H9 (cell line): ENCODE measurements around the gene PPARD. TPM values are rescaled to one million over a fixed set of nuclear protein-coding genes. Genes with fewer than 3 reads are reported as not detected.

Experiments
- DNase-seq: peaks from one replicate; pipeline ENCODE4 v3.0.0-alpha.2; 2017
- H2AFZ ChIP-seq: one replicate; pipeline ENCODE4 v1.6.1; 2013; ENCODE audit warnings: mild to moderate bottlenecking, low read length, control low read depth, moderate library complexity
- H2AK5ac ChIP-seq: 2 replicates; pipeline ENCODE4 v1.6.1; 2013; ENCODE audit warnings: low read length, control low read depth, mixed read lengths; ENCODE audit not compliant: insufficient read length
- H2BK120ac ChIP-seq: one replicate; pipeline ENCODE4 v1.6.1; 2013; ENCODE audit warnings: low read depth, mild to moderate bottlenecking, low read length, control low read depth, inconsistent platforms; ENCODE audit not compliant: poor library complexity, severe bottlenecking
- H2BK12ac ChIP-seq: 2 replicates; pipeline ENCODE4 v1.6.1; 2013; ENCODE audit warnings: low read length, control low read depth, mixed read lengths, low read depth; ENCODE audit not compliant: insufficient read length
- H2BK15ac ChIP-seq: 2 replicates; pipeline ENCODE4 v1.6.1; 2013; ENCODE audit warnings: low read depth, low read length, control low read depth
- H2BK20ac ChIP-seq: one replicate; pipeline ENCODE4 v1.6.1; 2013; ENCODE audit warnings: low read depth, mild to moderate bottlenecking, low read length, control low read depth, inconsistent platforms; ENCODE audit not compliant: poor library complexity, severe bottlenecking
- H2BK5ac ChIP-seq: 2 replicates; pipeline ENCODE4 v1.6.1; 2013; ENCODE audit warnings: low read length, control low read depth, mixed read lengths; ENCODE audit not compliant: insufficient read length
- H3K14ac ChIP-seq: 2 replicates; pipeline ENCODE4 v1.6.1; 2013; ENCODE audit warnings: low read length, control low read depth; ENCODE audit not compliant: insufficient read depth
- H3K18ac ChIP-seq: 2 replicates; pipeline ENCODE4 v1.6.1; 2013; ENCODE audit warnings: low read depth, mild to moderate bottlenecking, mixed read lengths, low read length, control low read depth; ENCODE audit not compliant: insufficient read length
- H3K23ac ChIP-seq: 2 replicates; pipeline ENCODE4 v1.6.1; 2013; ENCODE audit warnings: low read length, control low read depth, mixed read lengths, low read depth; ENCODE audit not compliant: insufficient read length
- H3K23me2 ChIP-seq: 2 replicates; pipeline ENCODE4 v1.6.1; 2013; ENCODE audit warnings: low read depth, mild to moderate bottlenecking, mixed read lengths, low read length, control low read depth; ENCODE audit not compliant: insufficient read length, poor library complexity, severe bottlenecking
- H3K27ac ChIP-seq: 2 replicates; pipeline ENCODE4 v1.5.1; 2013; ENCODE audit warnings: low read length, control low read depth, mixed read lengths, low read depth; ENCODE audit not compliant: insufficient read length
- H3K27me3 ChIP-seq: 2 replicates; pipeline ENCODE4 v1.6.1; 2013; ENCODE audit warnings: low read length, control low read depth, inconsistent platforms; ENCODE audit not compliant: insufficient read depth
- H3K4ac ChIP-seq: 2 replicates; pipeline ENCODE4 v1.6.1; 2013; ENCODE audit warnings: low read depth, mild to moderate bottlenecking, control low read depth, inconsistent platforms, low read length, moderate library complexity
- H3K4me1 ChIP-seq: 2 replicates; pipeline ENCODE4 v1.6.1; 2013; ENCODE audit warnings: low read length, control low read depth, inconsistent platforms; ENCODE audit not compliant: insufficient read depth
- H3K4me2 ChIP-seq: 2 replicates; pipeline ENCODE4 v1.6.1; 2013; ENCODE audit warnings: low read length, control low read depth, mixed read lengths; ENCODE audit not compliant: insufficient read length, insufficient read depth
- H3K56ac ChIP-seq: 2 replicates; pipeline ENCODE4 v1.6.1; 2013; ENCODE audit warnings: low read depth, mild to moderate bottlenecking, mixed read lengths, low read length, control low read depth; ENCODE audit not compliant: insufficient read length
- H3K79me1 ChIP-seq: 2 replicates; pipeline ENCODE4 v1.6.1; 2013; ENCODE audit warnings: low read depth, mild to moderate bottlenecking, moderate library complexity, low read length, control low read depth, inconsistent platforms; ENCODE audit not compliant: insufficient read depth, poor library complexity, severe bottlenecking
- H3K79me2 ChIP-seq: 2 replicates; pipeline ENCODE4 v1.6.1; 2013; ENCODE audit warnings: low read length, control low read depth, inconsistent platforms; ENCODE audit not compliant: insufficient read depth
- H3K9ac ChIP-seq: 2 replicates; pipeline ENCODE4 v1.6.1; 2013; ENCODE audit warnings: low read length, control low read depth, mixed read lengths; ENCODE audit not compliant: insufficient read length; ENCODE audit errors: extremely low read depth
- H3K9me3 ChIP-seq: one replicate; pipeline ENCODE4 v1.6.1; 2013; ENCODE audit warnings: low read depth, low read length, inconsistent platforms; ENCODE audit not compliant: control insufficient read depth
- H3T11ph ChIP-seq: one replicate; pipeline ENCODE4 v1.6.1; 2013; ENCODE audit warnings: mild to moderate bottlenecking, low read length, control low read depth, inconsistent platforms
- H4K20me1 ChIP-seq: one replicate; pipeline ENCODE4 v1.6.1; 2013; ENCODE audit not compliant: control insufficient read depth, insufficient read length, insufficient read depth
- H4K5ac ChIP-seq: 2 replicates; pipeline ENCODE4 v1.6.1; 2013; ENCODE audit warnings: low read depth, mild to moderate bottlenecking, mixed read lengths, low read length, control low read depth; ENCODE audit not compliant: insufficient read length
- H4K8ac ChIP-seq: replicated peaks from 2 replicates; pipeline ENCODE4 v1.6.1; 2013; ENCODE audit warnings: low read length, control low read depth, mixed read lengths, low read depth; ENCODE audit not compliant: insufficient read length
- H4K91ac ChIP-seq: 2 replicates; pipeline ENCODE4 v1.6.1; 2013; ENCODE audit warnings: low read depth, mild to moderate bottlenecking, moderate library complexity, mixed read lengths, low read length, control low read depth; ENCODE audit not compliant: insufficient read length
- H3K27ac Mint-ChIP-seq, 3 experiments: 2 replicates in 2 of 3; 3 replicates in 1 of 3; pipeline ENCODE4 v1.8.0; 2020 to 2021; ENCODE audit warnings: mixed read lengths in 3 of 3, mild to moderate bottlenecking in 1 of 3, moderate library complexity in 1 of 3
- H3K27me3 Mint-ChIP-seq: 2 replicates; pipeline ENCODE4 v1.8.0; 2021; ENCODE audit warnings: low read depth, mild to moderate bottlenecking, moderate library complexity, mixed read lengths
- H3K36me3 Mint-ChIP-seq, 3 experiments: 2 replicates in 2 of 3; 3 replicates in 1 of 3; pipeline ENCODE4 v1.8.0; 2020 to 2021; ENCODE audit warnings: low read depth in 3 of 3, mixed read lengths in 3 of 3; ENCODE audit not compliant: insufficient read depth in 1 of 3
- H3K4me1 Mint-ChIP-seq, 2 experiments: 2 replicates each; pipeline ENCODE4 v1.8.0; 2020; ENCODE audit warnings: mixed read lengths in 2 of 2
- H3K4me3 Mint-ChIP-seq, 2 experiments: 2 replicates in 1 of 2; 3 replicates in 1 of 2; pipeline ENCODE4 v1.8.0; 2020 to 2021; ENCODE audit warnings: mild to moderate bottlenecking in 2 of 2, mixed read lengths in 2 of 2, moderate library complexity in 1 of 2
- H3K9me3 Mint-ChIP-seq, 2 experiments: 2 replicates in 1 of 2; 3 replicates in 1 of 2; pipeline ENCODE4 v1.8.0; 2020; ENCODE audit warnings: mild to moderate bottlenecking in 2 of 2, mixed read lengths in 2 of 2, moderate library complexity in 1 of 2
- WGBS: extraction: QIAGEN DNeasy Blood & Tissue Kit; methylation state at CpG from one replicate; pipeline ENCODE4 v1.1.7; 2013; ENCODE audit warnings: missing lambda C conversion rate, low lambda C conversion rate, mixed read lengths; ENCODE audit not compliant: insufficient read length; ENCODE audit errors: extremely low coverage; 5-methylcytosine and 5-hydroxymethylcytosine counted together
- total RNA-seq: library from RNA; stranded (reverse); gene quantifications from 2 replicates; pipeline ENCODE4 v1.2.1, GENCODE V29; 2021
- TF ChIP-seq, protein P1 (sequence below): fragments of 200-600 bp; sonication (generic); conservative IDR thresholded peaks from 3 replicates; pipeline ENCODE4 v1.8.0; 2021; ENCODE audit warnings: antibody characterized with exemption, mild to moderate bottlenecking

PPARD gene
- total RNA-seq, 1 experiment from 2014 or later = 11.7 TPM

DNA sequence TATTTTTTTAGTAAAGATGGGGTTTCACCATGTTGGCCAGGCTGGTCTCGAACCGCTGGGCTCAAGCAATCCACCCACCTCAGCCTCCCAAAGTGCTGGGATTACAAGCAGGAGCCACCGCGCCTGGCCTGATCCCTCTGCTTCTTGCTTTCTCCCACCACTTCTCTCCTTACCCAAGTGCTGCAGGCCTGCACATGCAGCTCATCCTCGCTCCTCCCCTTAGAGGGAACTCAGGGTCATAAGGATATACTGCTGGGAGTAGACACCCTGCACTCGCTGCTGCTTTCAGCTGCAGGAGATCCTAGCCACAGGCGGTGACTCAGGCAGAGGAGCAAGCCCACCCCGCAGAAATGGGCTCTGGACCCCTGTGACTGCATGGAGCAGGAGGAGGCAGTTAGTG is 69.7 kb downstream of the PPARD start:
- Histone ChIP-seq H3K9ac (no peak overlapping the region), H3K14ac (no peak overlapping the region), H2BK15ac (no peak overlapping the region), H3K23ac (no peak overlapping the region), H3K4me1 (no peaks in the 10 kb centered on the region), H3K27me3 (no peaks in the 10 kb centered on the region), H3K27ac (no peak overlapping the region), H3K9me3 (no peaks in the 10 kb centered on the region), H3K56ac (no peak overlapping the region), H3K4ac (no peak overlapping the region), H2AFZ (no peak overlapping the region), H3K79me1 (no peaks in the 10 kb centered on the region), H3K4me2 (no peak overlapping the region), H2BK12ac (no peak overlapping the region), H2BK5ac (no peak overlapping the region), H3K23me2 (no peaks in the 10 kb centered on the region), H2BK20ac (no peak overlapping the region), H4K91ac (no peak overlapping the region), H2BK120ac (no peak overlapping the region), H3K79me2 (no peaks in the 10 kb centered on the region), H4K8ac (no peak overlapping the region), H3T11ph (no peak overlapping the region), H3K18ac (no peak overlapping the region), H4K5ac (no peak overlapping the region), H4K20me1 (no peaks in the 10 kb centered on the region), H2AK5ac (no peak overlapping the region)
- no CpG with 5 or more reads among the region's 8 CpGs for WGBS
- H3K36me3 Mint-ChIP-seq = peaks cover 2 to 7% (median 7%) of the 10 kb centered on the region in 3 experiments; a peak in 6 of 7 replicates
- H3K9me3 Mint-ChIP-seq = no peaks in the 10 kb centered on the region
- DNase-seq = no peak
- H3K27me3 Mint-ChIP-seq = no peaks in the 10 kb centered on the region
- H3K4me3 Mint-ChIP-seq = no peak overlapping the region
- TF ChIP-seq, protein P1, sequence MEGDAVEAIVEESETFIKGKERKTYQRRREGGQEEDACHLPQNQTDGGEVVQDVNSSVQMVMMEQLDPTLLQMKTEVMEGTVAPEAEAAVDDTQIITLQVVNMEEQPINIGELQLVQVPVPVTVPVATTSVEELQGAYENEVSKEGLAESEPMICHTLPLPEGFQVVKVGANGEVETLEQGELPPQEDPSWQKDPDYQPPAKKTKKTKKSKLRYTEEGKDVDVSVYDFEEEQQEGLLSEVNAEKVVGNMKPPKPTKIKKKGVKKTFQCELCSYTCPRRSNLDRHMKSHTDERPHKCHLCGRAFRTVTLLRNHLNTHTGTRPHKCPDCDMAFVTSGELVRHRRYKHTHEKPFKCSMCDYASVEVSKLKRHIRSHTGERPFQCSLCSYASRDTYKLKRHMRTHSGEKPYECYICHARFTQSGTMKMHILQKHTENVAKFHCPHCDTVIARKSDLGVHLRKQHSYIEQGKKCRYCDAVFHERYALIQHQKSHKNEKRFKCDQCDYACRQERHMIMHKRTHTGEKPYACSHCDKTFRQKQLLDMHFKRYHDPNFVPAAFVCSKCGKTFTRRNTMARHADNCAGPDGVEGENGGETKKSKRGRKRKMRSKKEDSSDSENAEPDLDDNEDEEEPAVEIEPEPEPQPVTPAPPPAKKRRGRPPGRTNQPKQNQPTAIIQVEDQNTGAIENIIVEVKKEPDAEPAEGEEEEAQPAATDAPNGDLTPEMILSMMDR = no peak
- H3K4me1 Mint-ChIP-seq = peaks cover 11 to 13% of the 10 kb centered on the region in 2 experiments
- H3K27ac Mint-ChIP-seq = no peak overlapping the region; a peak in 1 of 7 replicates
